Endothelial cell of umbilical vein (primary cell): Measurements from ENCODE around the gene TFDP2. TPM values are rescaled to one million over a fixed set of nuclear protein-coding genes. Genes with fewer than 3 reads are reported as not detected.

ENCODE experiments used
- BruUV-seq: library from RNA; stranded (reverse); fragments of 400-500 nt; replicated peaks from 2 replicates; lab custom pipeline; 2021; lab: Mats Ljungman, UMichigan
- CTCF ChIA-PET: fragments of 300-600, 350-600 bp; sonication (Branson Sonifier 250); formaldehyde crosslinking; loops from one replicate; lab custom pipeline; 2021; ENCODE audit warnings: antibody characterized with exemption, inconsistent platforms; lab: Charles Lee
- POLR2A ChIA-PET: fragments of 300-600, 350-600 bp; sonication (Branson Sonifier 250); formaldehyde crosslinking; loops from one replicate; lab custom pipeline; 2021; ENCODE audit warnings: antibody characterized with exemption, inconsistent platforms; lab: Charles Lee
- DNase-seq: peaks from one replicate; pipeline ENCODE4 v3.0.0-alpha.2; 2011; ENCODE audit warnings: low read depth, low spot score
- FAIRE-seq: peaks from 2 replicates; lab custom pipeline; 2011; peaks lifted over from hg19 to GRCh38; lab: Jason Lieb, UNC
- H2AFZ ChIP-seq: 2 replicates; pipeline ENCODE4 v1.6.0; 2012; ENCODE audit warnings: low read depth, low read length, control low read depth, inconsistent platforms
- H3K27ac ChIP-seq: 2 replicates; pipeline ENCODE4 v1.5.1; 2011; ENCODE audit warnings: low read depth, mild to moderate bottlenecking, control low read depth, low read length, moderate library complexity; ENCODE audit not compliant: insufficient read depth
- H3K27me3 ChIP-seq, 2 experiments: 2 replicates each; pipeline versions ENCODE4 v1.6.0 to v1.6.1; 2011; ENCODE audit warnings: low read length in 2 of 2, mixed read lengths in 1 of 2; ENCODE audit not compliant: control insufficient read depth in 2 of 2, insufficient read depth in 2 of 2
- H3K36me3 ChIP-seq, 2 experiments: 2 replicates in 1 of 2; 3 replicates in 1 of 2; pipeline ENCODE4 v1.5.1; 2011; ENCODE audit warnings: low read length in 2 of 2, mild to moderate bottlenecking in 1 of 2, moderate library complexity in 1 of 2; ENCODE audit not compliant: control insufficient read depth in 2 of 2, insufficient read depth in 2 of 2; ENCODE audit errors: extremely low read depth in 1 of 2
- H3K4me1 ChIP-seq: 3 replicates; pipeline ENCODE4 v1.5.1; 2011; ENCODE audit warnings: mild to moderate bottlenecking, low read length; ENCODE audit not compliant: control insufficient read depth, insufficient read depth; ENCODE audit errors: extremely low read depth
- H3K4me2 ChIP-seq: 2 replicates; pipeline ENCODE4 v1.6.1; 2011; ENCODE audit warnings: low read length, control low read depth, mixed read lengths; ENCODE audit not compliant: insufficient read depth
- H3K4me3 ChIP-seq, 3 experiments: fragments of 200-600 bp in 1 of 3; sonication (generic), shearing (Covaris generic) in 1 of 3; replicated peaks in 1 of 3; 2 replicates each; pipeline ENCODE4 v1.5.1; 2011 to 2016; ENCODE audit warnings: control low read depth in 3 of 3, low read length in 3 of 3, mild to moderate bottlenecking in 2 of 3, inconsistent platforms in 1 of 3, low read depth in 1 of 3, moderate library complexity in 1 of 3; ENCODE audit not compliant: insufficient read depth in 1 of 3
- H3K79me2 ChIP-seq: 2 replicates; pipeline ENCODE4 v1.6.0; 2012; ENCODE audit warnings: low read length, inconsistent platforms; ENCODE audit not compliant: control insufficient read depth, insufficient read depth
- H3K9ac ChIP-seq: replicated peaks from 2 replicates; pipeline ENCODE3; 2011; ENCODE audit warnings: low read length, control low read depth; ENCODE audit not compliant: insufficient read depth; ENCODE audit errors: extremely low read depth
- H3K9me1 ChIP-seq: replicated peaks from 3 replicates; pipeline ENCODE4 v1.6.0; 2011; ENCODE audit warnings: mild to moderate bottlenecking, low read length; ENCODE audit not compliant: control insufficient read depth, insufficient read depth; ENCODE audit errors: extremely low read depth
- H3K9me3 ChIP-seq: replicated peaks from 2 replicates; pipeline ENCODE4 v1.5.1; 2012; ENCODE audit warnings: low read length, inconsistent platforms; ENCODE audit not compliant: control insufficient read depth, insufficient read depth
- H4K20me1 ChIP-seq: replicated peaks from 2 replicates; pipeline ENCODE3; 2011; ENCODE audit warnings: mild to moderate bottlenecking, low read length; ENCODE audit not compliant: control insufficient read depth, insufficient read depth; ENCODE audit errors: extremely low read depth
- CTCF ChIP-seq, 2 donors: IDR thresholded peaks; 1 replicate in 1 of 2; 2 replicates in 1 of 2; pipeline ENCODE4 v1.5.1; 2011; ENCODE audit warnings: low read length in 2 of 2, mild to moderate bottlenecking in 2 of 2, moderate library complexity in 2 of 2, control low read depth in 1 of 2, inconsistent platforms in 1 of 2, low read depth in 1 of 2; ENCODE audit not compliant: insufficient read depth in 1 of 2; ENCODE audit errors: extremely low read depth in 1 of 2
- EZH2 ChIP-seq: IDR thresholded peaks from 2 replicates; pipeline ENCODE4 v1.6.1; 2012; ENCODE audit warnings: borderline replicate concordance, low read depth, mild to moderate bottlenecking, moderate library complexity, low read length, inconsistent platforms; ENCODE audit not compliant: severe bottlenecking
- FOS ChIP-seq: IDR thresholded peaks from 2 replicates; pipeline ENCODE4 v1.6.1; 2011; ENCODE audit warnings: mild to moderate bottlenecking, low read length, moderate library complexity, borderline replicate concordance; ENCODE audit not compliant: insufficient read depth
- GATA2 ChIP-seq: IDR thresholded peaks from 2 replicates; pipeline ENCODE4 v1.7.0; 2011; ENCODE audit warnings: low read depth, mild to moderate bottlenecking, moderate library complexity, mixed read lengths, low read length; ENCODE audit not compliant: insufficient read length, insufficient read depth
- JUN ChIP-seq: IDR thresholded peaks from 2 replicates; pipeline ENCODE4 v1.6.1; 2011; ENCODE audit warnings: borderline replicate concordance, low read depth; ENCODE audit not compliant: insufficient read length, insufficient read depth
- MAX ChIP-seq: IDR thresholded peaks from 2 replicates; pipeline ENCODE4 v1.6.1; 2011; ENCODE audit not compliant: insufficient read depth, insufficient read length
- MYC ChIP-seq: IDR thresholded peaks from one replicate; pipeline ENCODE4 v1.6.1; 2011; ENCODE audit warnings: mild to moderate bottlenecking, low read depth, low read length
- POLR2A ChIP-seq: IDR thresholded peaks from 2 replicates; pipeline ENCODE4 v1.6.1; 2012; ENCODE audit warnings: low read depth, mild to moderate bottlenecking, control low read depth, low read length
- POLR2AphosphoS5 ChIP-seq: IDR thresholded peaks from 2 replicates; pipeline ENCODE4 v1.6.1; 2012; ENCODE audit warnings: low read depth, mild to moderate bottlenecking, control low read depth, low read length, moderate library complexity; ENCODE audit not compliant: insufficient read depth
- dilution Hi-C: fragments of 300-500 bp; cut with MboI; formaldehyde crosslinking; loops from one replicate; pipeline ENCODE4 v1.15.0; 2019; ENCODE audit warnings: low sequenced_read_pairs; ENCODE audit not compliant: extremely low pct_ligation_motif_present
- intact Hi-C: fragments of 100-400 bp; cut with micrococcal nuclease; formaldehyde crosslinking; loops from one replicate; pipeline ENCODE4 v1.10.0; 2022
- polyA plus RNA-seq, 4 experiments: library from polyadenylated mRNA; depleted of rRNA in 3 of 4; stranded (reverse) in 3 of 4; unstranded in 1 of 4; fragments of >200 nt; gene quantifications; 2 replicates each; pipeline versions ENCODE4 v1.2.1 to v1.2.3, GENCODE V29; 2011 to 2012; ENCODE audit warnings: missing spikeins in 1 of 4
- total RNA-seq: library from RNA; stranded (reverse); gene quantifications from 2 replicates; pipeline ENCODE4 v1.2.3, GENCODE V29; 2021

TFDP2 gene
- total and polyA plus RNA-seq, 2 donors (not counting 3 experiments of a cell fraction or from before 2014, with no cell fraction given): 8.5 to 21.5 TPM

DNA sequence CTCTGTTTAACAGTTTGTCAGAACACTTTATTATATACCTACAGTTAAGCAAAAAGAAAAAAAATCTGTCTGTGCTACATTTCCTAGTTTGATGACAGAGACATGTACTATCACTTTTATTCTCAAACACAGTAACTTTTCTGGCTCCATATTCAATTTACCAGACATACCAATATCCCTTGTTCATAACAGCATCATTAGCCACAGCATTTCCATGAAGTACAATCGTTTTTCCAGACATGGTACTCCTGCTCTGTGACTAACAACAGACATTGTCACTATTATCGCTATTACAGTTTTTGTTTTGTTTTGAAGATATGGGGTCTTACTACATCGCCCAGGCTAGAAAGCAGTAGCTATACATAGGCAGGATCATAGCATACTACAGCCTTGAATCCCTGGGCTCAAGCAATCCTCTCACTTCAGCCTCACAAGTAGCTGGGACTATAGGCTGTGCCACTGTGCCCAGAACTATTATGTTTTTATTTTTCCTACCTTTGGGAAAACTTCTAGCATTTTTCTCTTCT is 14.5 kb downstream of the TFDP2 start:
- H3K27ac ChIP-seq: no peak overlapping the region
- ChIA-PET POLR2A (no interaction called here), CTCF (no interaction called here)
- dilution Hi-C loops (no loop called here), intact Hi-C loops (no loop called here)
- FAIRE-seq (no peak), DNase-seq (no peak)
- H3K79me2 ChIP-seq: no peaks in the 10 kb centered on the region
- TF ChIP-seq CTCF (IDR thresholded peaks at IDR 0.05; ENCODE audit: extremely low read depth in 1 of 2, insufficient read depth in 1 of 2, low read depth in 1 of 2, low read length in 2 of 2): no peak
- H3K27me3 ChIP-seq: no peaks in the 10 kb centered on the region
- no peak overlapping the region for H3K4me3 ChIP-seq
- H4K20me1 ChIP-seq: no peaks in the 10 kb centered on the region
- no peaks in the 10 kb centered on the region for H3K9me1 ChIP-seq
- no peaks in the 10 kb centered on the region for H3K4me1 ChIP-seq
- no peak overlapping the region for H3K9ac ChIP-seq
- H3K36me3 ChIP-seq: no peaks in the 10 kb centered on the region
- no peak overlapping the region for H2AFZ ChIP-seq
- no TSS peak for BruUV-seq
- no peak overlapping the region for H3K4me2 ChIP-seq
- no peaks in the 10 kb centered on the region for H3K9me3 ChIP-seq

GRCh38 chr3:142129516-142130171 is 19.7 kb downstream of the TFDP2 start:
- no TSS peak for BruUV-seq
- no peak overlapping the region for H3K4me2 ChIP-seq
- no peaks in the 10 kb centered on the region for H3K4me1 ChIP-seq
- no peak overlapping the region for H2AFZ ChIP-seq
- dilution Hi-C loops: no loop called here
- no peak overlapping the region for H3K4me3 ChIP-seq
- no peak overlapping the region for H3K27ac ChIP-seq
- no peaks in the 10 kb centered on the region for H3K9me1 ChIP-seq
- no peaks in the 10 kb centered on the region for H4K20me1 ChIP-seq
- intact Hi-C loops: loop anchor here (5.0 kb wide), 1 partner anchor 863 kb away; no protein-coding TSS in a partner anchor
- H3K27me3 ChIP-seq: no peaks in the 10 kb centered on the region
- POLR2A ChIA-PET: no interaction called here
- no peaks in the 10 kb centered on the region for H3K79me2 ChIP-seq
- H3K9me3 ChIP-seq: no peaks in the 10 kb centered on the region
- DNase-seq (no peak), FAIRE-seq (no peak)
- H3K36me3 ChIP-seq: no peaks in the 10 kb centered on the region
- CTCF ChIA-PET: interaction anchor here (2.0 to 2.3 kb wide), 4 partner anchors 51 to 150 kb away, joined by 5 to 25 read pairs (median 8); no protein-coding TSS in a partner anchor
- no peak for TF ChIP-seq CTCF (IDR thresholded peaks at IDR 0.05; ENCODE audit: extremely low read depth in 1 of 2, insufficient read depth in 1 of 2, low read depth in 1 of 2, low read length in 2 of 2)
- TF ChIP-seq EZH2: no peak
- no peak for TF ChIP-seq MYC
- TF ChIP-seq MAX: no peak
- no peak for TF ChIP-seq GATA2
- no peak for TF ChIP-seq POLR2A
- no peak for TF ChIP-seq POLR2AphosphoS5
- no peak for TF ChIP-seq JUN
- TF ChIP-seq FOS: no peak
- no peak overlapping the region for H3K9ac ChIP-seq
